NB4 (cell line): ENCODE measurements around the gene IL3RA.

Experiments
- DNase-seq: peaks from one replicate; pipeline ENCODE4 v3.0.0; 2010; ENCODE audit warnings: low read depth
- H3K4me3 ChIP-seq: one replicate; pipeline ENCODE4 v1.5.1; 2011; ENCODE audit warnings: mild to moderate bottlenecking, low read depth, low read length, moderate library complexity
- MYC ChIP-seq: IDR thresholded peaks from 2 replicates; pipeline ENCODE4 v1.6.1; 2011; ENCODE audit warnings: low read depth, low read length
- POLR2A ChIP-seq: IDR thresholded peaks from 2 replicates; pipeline ENCODE4 v1.6.1; 2011; ENCODE audit warnings: mild to moderate bottlenecking; ENCODE audit not compliant: insufficient read length; ENCODE audit errors: extremely low read depth
- TF ChIP-seq, protein P1 (sequence below): IDR thresholded peaks from 2 replicates; pipeline ENCODE4 v1.6.1; 2011; ENCODE audit warnings: low read depth, low read length
- TF ChIP-seq, protein P2 (sequence below): IDR thresholded peaks from one replicate; pipeline ENCODE4 v1.5.1; 2012; ENCODE audit warnings: low read depth, low read length

IL3RA gene

DNA sequence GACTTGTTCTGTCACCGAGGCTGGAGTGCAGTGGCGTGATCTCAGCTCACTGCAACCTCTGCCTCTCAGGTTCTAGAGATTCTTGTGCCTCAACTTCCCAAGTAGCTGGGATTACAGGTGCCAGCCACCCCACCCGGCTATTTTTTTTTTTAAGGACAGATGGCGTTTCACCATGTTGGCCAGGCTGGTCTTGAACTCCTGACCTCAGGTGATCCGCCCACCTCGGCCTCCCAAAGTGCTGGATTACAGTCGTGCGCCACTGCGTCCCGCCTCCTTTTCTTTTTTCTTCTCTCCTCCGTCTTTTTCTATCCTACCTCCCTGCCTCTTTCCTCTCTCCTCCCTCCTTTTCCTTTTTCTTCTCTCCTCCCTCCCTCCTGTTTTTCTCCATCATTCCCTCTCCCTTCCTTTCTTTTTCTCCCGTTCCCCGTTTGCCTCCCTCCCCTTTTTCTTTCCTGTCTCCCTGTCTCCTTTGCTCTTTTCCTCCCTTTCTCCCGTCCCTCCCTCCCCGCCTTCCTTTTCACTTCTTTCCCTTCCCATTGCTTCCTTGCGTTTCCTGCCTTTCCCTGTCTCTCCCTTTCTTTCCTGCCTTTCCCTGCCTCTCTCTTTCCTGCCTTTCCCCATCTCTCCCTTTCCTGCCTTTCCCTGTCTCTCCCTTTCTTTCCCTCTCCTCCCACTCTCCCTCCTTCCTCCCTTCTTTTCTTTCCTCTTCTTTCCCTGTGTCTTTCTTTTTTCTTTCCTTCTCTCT, 57.5 kb downstream of the IL3RA start:
- TF ChIP-seq, protein P1, sequence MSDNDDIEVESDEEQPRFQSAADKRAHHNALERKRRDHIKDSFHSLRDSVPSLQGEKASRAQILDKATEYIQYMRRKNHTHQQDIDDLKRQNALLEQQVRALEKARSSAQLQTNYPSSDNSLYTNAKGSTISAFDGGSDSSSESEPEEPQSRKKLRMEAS: no peak
- TF ChIP-seq MYC: no peak
- TF ChIP-seq, protein P2, sequence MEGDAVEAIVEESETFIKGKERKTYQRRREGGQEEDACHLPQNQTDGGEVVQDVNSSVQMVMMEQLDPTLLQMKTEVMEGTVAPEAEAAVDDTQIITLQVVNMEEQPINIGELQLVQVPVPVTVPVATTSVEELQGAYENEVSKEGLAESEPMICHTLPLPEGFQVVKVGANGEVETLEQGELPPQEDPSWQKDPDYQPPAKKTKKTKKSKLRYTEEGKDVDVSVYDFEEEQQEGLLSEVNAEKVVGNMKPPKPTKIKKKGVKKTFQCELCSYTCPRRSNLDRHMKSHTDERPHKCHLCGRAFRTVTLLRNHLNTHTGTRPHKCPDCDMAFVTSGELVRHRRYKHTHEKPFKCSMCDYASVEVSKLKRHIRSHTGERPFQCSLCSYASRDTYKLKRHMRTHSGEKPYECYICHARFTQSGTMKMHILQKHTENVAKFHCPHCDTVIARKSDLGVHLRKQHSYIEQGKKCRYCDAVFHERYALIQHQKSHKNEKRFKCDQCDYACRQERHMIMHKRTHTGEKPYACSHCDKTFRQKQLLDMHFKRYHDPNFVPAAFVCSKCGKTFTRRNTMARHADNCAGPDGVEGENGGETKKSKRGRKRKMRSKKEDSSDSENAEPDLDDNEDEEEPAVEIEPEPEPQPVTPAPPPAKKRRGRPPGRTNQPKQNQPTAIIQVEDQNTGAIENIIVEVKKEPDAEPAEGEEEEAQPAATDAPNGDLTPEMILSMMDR: no peak
- TF ChIP-seq POLR2A: no peak
- H3K4me3 ChIP-seq: no peak overlapping the region

DNA sequence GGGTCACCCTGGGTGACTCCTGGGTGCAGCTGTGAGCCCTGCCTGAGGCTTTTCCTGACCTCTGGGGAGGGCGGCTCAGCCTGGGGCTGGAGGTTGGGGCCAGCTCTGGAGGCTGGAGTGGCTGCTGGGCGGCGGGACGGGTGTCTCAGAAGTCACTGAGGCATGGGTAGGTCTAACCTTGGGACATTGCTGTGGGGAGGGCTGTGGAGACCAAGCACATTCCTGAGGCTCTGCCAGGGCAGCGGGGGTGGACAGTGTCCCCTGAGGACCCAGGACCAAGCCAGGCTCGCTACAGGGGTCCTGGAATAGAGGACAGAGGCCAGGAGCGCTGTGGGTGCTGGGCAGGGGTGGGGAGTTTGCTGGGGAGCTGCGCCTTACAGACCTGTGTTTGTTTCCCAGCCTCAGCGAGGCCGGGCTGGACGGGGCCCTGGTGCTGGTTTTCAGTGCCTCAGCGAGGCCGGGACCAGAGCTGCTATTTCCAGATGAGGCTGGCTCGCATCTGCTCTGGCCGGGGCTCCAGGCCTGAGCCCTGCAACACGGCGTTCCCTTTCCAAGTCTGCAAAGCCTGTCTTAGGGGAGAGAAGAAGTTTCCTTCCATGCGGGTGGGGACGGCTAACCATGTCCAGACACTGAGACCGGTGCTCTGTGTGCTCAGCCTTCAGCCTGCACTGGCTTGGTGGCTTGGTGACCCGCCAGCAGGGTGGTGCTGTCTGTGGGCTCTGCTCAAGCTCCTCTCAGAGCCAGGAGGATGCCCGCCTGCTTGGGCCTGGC, 58.3 kb downstream of the IL3RA start:
- H3K4me3 ChIP-seq: no peak overlapping the region
- TF ChIP-seq, protein P1: no peak
- TF ChIP-seq, protein P2: no peak
- DNase-seq: no peak

More for the DNA sequence above, 57.5 kb downstream of the IL3RA start:
- DNase-seq: no peak

DNA sequence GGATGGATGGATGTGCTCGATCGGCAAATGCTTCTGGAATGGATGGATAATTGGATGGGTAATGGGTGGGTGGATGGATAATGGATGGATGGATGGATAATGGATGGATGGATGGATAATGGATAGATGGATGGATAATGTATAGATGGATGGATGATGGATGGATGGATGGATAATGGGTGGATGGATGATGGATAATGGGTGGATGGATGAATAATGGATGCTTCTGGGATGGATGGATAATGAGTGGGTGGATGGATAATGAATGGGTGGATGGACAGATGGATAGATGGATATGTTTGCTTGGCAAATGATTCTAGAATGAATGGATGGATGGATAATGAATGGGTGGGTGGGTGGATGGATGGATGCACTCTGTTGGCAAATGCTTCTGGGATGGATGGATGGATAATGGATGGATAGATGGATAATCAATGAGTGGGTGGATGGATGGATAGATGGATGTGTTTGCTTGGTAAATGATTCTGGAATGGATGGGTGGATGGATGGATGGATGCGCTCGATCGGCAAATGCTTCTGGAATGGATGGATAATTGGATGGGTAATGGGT, 59.1 kb downstream of the IL3RA start:
- H3K4me3 ChIP-seq: no peak overlapping the region
- DNase-seq: no peak
- TF ChIP-seq, protein P1: no peak
- no peak for TF ChIP-seq POLR2A
- TF ChIP-seq, protein P2: no peak
- no peak for TF ChIP-seq MYC

DNA sequence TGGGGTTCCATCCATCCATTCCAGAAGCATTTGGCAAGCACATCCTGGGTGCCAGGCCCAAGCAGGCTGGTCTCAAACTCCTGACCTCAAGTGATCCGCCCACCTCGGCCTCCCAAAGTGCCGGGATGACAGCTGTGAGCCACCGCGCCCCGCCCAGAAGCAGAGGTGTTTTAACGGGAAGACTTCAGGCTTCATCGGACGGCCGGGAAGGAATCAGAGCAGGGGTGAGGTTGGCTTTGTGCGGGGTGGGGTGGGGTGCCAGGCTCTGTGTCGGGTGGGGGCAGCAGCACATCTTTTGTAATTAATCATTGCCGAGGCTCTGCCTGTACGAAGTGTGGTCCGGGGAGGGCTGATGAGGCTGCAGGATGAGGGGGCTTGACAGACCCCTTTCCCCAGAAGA, 60.4 kb downstream of the IL3RA start:
- TF ChIP-seq, protein P1: no peak
- TF ChIP-seq MYC (no peak), POLR2A (no peak)
- TF ChIP-seq, protein P2: no peak
- no peak for DNase-seq
- no peak overlapping the region for H3K4me3 ChIP-seq

DNA sequence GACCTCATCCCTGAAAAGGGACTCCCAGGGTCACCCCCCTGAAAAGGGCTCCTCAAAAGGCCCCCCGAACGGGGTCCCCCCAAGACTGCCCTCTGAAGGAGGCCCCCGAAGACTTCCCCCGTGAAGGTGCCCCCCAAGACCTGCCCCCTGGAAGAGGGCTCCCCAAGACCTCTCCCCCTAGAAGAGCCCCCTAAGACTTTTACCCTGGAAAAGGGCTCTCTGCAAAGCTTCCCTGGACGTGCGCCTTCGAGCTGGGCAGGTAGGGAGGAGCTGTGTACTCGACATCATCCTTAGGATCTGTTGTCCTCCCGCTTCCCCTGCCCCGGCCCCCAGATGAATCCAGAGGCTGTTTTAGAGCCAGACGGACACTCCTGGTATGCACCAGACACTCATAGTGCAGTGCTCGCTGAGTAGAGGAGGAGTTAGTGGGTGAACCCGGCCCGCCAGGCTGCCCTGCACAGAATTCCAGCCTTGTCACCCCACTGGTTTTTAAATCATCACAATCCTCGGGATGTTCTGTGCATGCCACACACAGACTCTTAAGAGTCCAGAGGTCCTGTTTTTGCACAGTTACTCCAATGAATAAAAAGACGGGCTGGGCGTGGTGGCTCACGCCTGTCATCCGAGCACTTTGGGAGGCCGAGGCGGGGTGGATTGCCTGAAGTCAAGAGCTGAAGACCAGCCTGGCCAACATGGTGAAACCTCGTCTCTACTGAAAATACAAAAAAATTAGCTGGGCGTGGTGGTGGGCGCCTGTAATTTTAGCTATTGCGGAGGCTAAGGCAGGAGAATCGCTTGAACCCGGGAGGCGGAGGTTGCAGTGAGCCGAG, 61.1 kb downstream of the IL3RA start:
- DNase-seq: no peak

More for the DNA sequence above, 61.1 kb downstream of the IL3RA start:
- TF ChIP-seq, protein P1: no peak
- H3K4me3 ChIP-seq: no peak overlapping the region
